Stomach (tissue), 9 donors: Measurements from ENCODE around the gene FITM1. TPM values are rescaled to one million over a fixed set of nuclear protein-coding genes. Genes with fewer than 3 reads are reported as not detected.

ENCODE experiments used
- DNase-seq, 2 donors: peaks; one replicate each; pipeline versions ENCODE4 v3.0.0 to v3.0.0-alpha.2; 2013 to 2019
- H3K27ac ChIP-seq, 5 donors: fragments of 200-600 bp in 4 of 5; sonication (generic) in 4 of 5; one replicate each; pipeline ENCODE4 v1.5.1; 2013 to 2019; ENCODE audit warnings: mild to moderate bottlenecking in 1 of 5, moderate library complexity in 1 of 5
- H3K27me3 ChIP-seq, 3 donors: fragments of 200-600 bp; sonication (generic); one replicate each; pipeline ENCODE4 v1.5.1; 2017 to 2019; ENCODE audit warnings: mixed run types in 1 of 3
- H3K36me3 ChIP-seq, 4 donors: fragments of 200-600 bp; sonication (generic); 1 replicate in 3 of 4; 2 replicates in 1 of 4; pipeline ENCODE4 v1.5.1; 2016 to 2019
- H3K4me1 ChIP-seq, 4 donors: fragments of 200-600 bp; sonication (generic); one replicate each; pipeline ENCODE4 v1.5.1; 2016 to 2019
- H3K4me3 ChIP-seq, 4 donors: fragments of 200-600 bp; sonication (generic) in 3 of 4; one replicate each; pipeline ENCODE4 v1.5.1; 2016 to 2019; ENCODE audit warnings: mild to moderate bottlenecking in 1 of 4
- H3K9me3 ChIP-seq, 4 donors: fragments of 200-600 bp; sonication (generic); one replicate each; pipeline ENCODE4 v1.5.1; 2016 to 2019
- CTCF ChIP-seq, 7 experiments: fragments of 450-650 bp in 4 of 7; fragments of 200-600 bp in 3 of 7; sonication (generic) in 3 of 7; IDR thresholded peaks; one replicate each; pipeline ENCODE4 v1.5.1; 2016 to 2019; ENCODE audit warnings: antibody characterized with exemption in 7 of 7, control low read depth in 2 of 7, mild to moderate bottlenecking in 1 of 7
- EP300 ChIP-seq: sonication (generic); formaldehyde crosslinking; IDR thresholded peaks from one replicate; pipeline ENCODE4 v1.6.1; 2017; ENCODE audit warnings: antibody characterized with exemption
- POLR2A ChIP-seq, 4 donors: fragments of 450-650 bp; IDR thresholded peaks; one replicate each; pipeline ENCODE4 v1.6.1; 2016; ENCODE audit warnings: antibody characterized with exemption in 4 of 4, control low read depth in 2 of 4, mild to moderate bottlenecking in 1 of 4, moderate library complexity in 1 of 4
- POLR2AphosphoS5 ChIP-seq, 3 donors: sonication (generic); formaldehyde crosslinking; IDR thresholded peaks; one replicate each; pipeline ENCODE4 v1.6.1; 2016; ENCODE audit warnings: antibody characterized with exemption in 3 of 3
- WGBS, 5 donors: extraction: QIAGEN DNeasy Blood & Tissue Kit in 3 of 5; methylation state at CpG; one replicate each; pipeline versions ENCODE4 v1.1.5 to v1.1.7; 2013 to 2018; 5-methylcytosine and 5-hydroxymethylcytosine counted together
- intact Hi-C: fragments of 100-400 bp; cut with DNase I; formaldehyde crosslinking; loops from one replicate; pipeline ENCODE4 v1.15.1; 2023; ENCODE audit warnings: low total_unique reads
- polyA plus RNA-seq, 3 donors: library from polyadenylated mRNA; stranded (reverse); fragments of 200-250 nt; gene quantifications; one replicate each; pipeline ENCODE4 v1.2.3, GENCODE V29; 2013
- total RNA-seq, 5 donors: library from RNA; depleted of rRNA; stranded (reverse); fragments of >200 nt; gene quantifications; one replicate each; pipeline versions ENCODE4 v1.1.0 to v1.2.3, GENCODE V29; 2014 to 2016
- donor health status: healthy with polysubstance abuse.
- donor health status: Bipolar disorder and iron deficiency.
- donor health status: healthy.

FITM1 gene
- total and polyA plus RNA-seq, 8 donors, result 0.87 to 80.5 (median 2.2) TPM; not detected in 3

GRCh38 chr14:24092505-24093206 lies 37.8 kb upstream of the FITM1 start:
- H3K4me3 ChIP-seq, result no peak overlapping the region
- no peaks in the 10 kb centered on the region for H3K9me3 ChIP-seq
- peaks cover 10 to 50% (median 35%) of the 10 kb centered on the region in 4 donors for H3K4me1 ChIP-seq
- intact Hi-C loops, result no loop called here
- H3K36me3 ChIP-seq, result no peaks in the 10 kb centered on the region
- WGBS, 5 donors, result 66 to 74% (median 73%) methylated on average over 4 of the region's 4 CpGs
- H3K27me3 ChIP-seq, result no peaks in the 10 kb centered on the region
- TF ChIP-seq EP300 (no peak), POLR2AphosphoS5 (IDR thresholded peaks at IDR 0.05) (no peak), POLR2A (IDR thresholded peaks at IDR 0.05) (no peak), CTCF (IDR thresholded peaks at IDR 0.05) (no peak)
- peak overlapping the region; percentile 26 to 99 (median 95) for H3K27ac ChIP-seq
- DNase-seq, result no peak

GRCh38 chr14:24093207-24093900 lies 37.1 kb upstream of the FITM1 start:
- TF ChIP-seq POLR2A (IDR thresholded peaks at IDR 0.05) (no peak), EP300 (no peak), POLR2AphosphoS5 (IDR thresholded peaks at IDR 0.05) (no peak), CTCF (IDR thresholded peaks at IDR 0.05) (no peak)
- DNase-seq, result no peak
- Histone ChIP-seq H3K9me3 (no peaks in the 10 kb centered on the region), H3K4me1 (peaks cover 10 to 50% (median 35%) of the 10 kb centered on the region in 4 donors), H3K27me3 (no peaks in the 10 kb centered on the region), H3K36me3 (peaks cover 0 to 6% (median 6%) of the 10 kb centered on the region in 4 donors), H3K27ac (peak overlapping the region; percentile 94 to 99 (median 95)), H3K4me3 (peak overlapping the region; percentile 70 to 85 (median 74))
- WGBS, 5 donors, result 77 to 88% (median 83%) methylated on average over 19 of the region's 19 CpGs
- intact Hi-C loops, result no loop called here

GRCh38 chr14:24093901-24094840 lies 36.3 kb upstream of the FITM1 start, which contains the start of gene PCK2:
TSS of gene PCK2 (plus strand) at chr14:24094311. CDS start at chr14:24094406, 95 bp downstream.
- TF ChIP-seq POLR2AphosphoS5 (IDR thresholded peaks at IDR 0.05), result peak in 2 of 3 donors; percentile 31 to 50
- peak in 1 of 7 experiments; percentile 8 for TF ChIP-seq CTCF (IDR thresholded peaks at IDR 0.05)
- no peak for TF ChIP-seq EP300
- peak in 1 of 4 donors; percentile 26 for TF ChIP-seq POLR2A (IDR thresholded peaks at IDR 0.05)
- Histone ChIP-seq H3K27ac (peak within 1 kb of the TSS; percentile 94 to 99 (median 95)), H3K4me1 (peaks cover 10 to 54% (median 39%) of the 10 kb centered on the region in 4 donors), H3K36me3 (peaks cover 0 to 15% (median 14%) of the 10 kb centered on the region in 4 donors), H3K9me3 (no peaks in the 10 kb centered on the region), H3K4me3 (peak within 1 kb of the TSS; percentile 70 to 85 (median 74)), H3K27me3 (no peaks in the 10 kb centered on the region)
- intact Hi-C loops, result no loop called here
- WGBS, 5 donors, result 0% methylated on average over 47 to 68 of the region's 68 CpGs
- peak; percentile 94 to 96 for DNase-seq
